ENCODE results near the gene RNF133. TPM values are rescaled to one million over a fixed set of nuclear protein-coding genes. Genes with fewer than 3 reads are reported as not detected.

RNF133 gene
- total and polyA plus RNA-seq, 5 donors from 2014 or later: not detected

DNA sequence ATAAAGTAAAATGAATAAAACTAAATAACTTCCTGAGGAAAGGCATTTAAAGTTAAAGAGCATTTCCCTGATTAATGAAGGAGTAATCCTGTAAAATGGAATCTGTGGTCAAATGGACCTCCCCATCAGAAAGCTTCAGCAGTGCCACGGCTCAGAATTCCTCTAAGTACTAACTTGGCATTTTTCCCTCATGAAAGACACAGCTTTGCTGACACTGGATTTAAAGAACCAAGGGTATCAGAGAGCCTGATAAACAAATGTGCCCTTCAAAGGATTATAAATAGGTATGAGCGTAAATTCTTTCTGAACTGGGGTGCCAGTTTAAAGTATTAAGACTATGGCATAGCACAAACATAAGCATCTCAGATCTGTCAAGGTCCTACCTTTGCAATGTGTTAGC, 28.0 kb upstream of the RNF133 start:
- no peaks in the 10 kb centered on the region for H3K27me3 Mint-ChIP-seq
- Histone ChIP-seq H3K36me3 (ENCODE audit: control insufficient read depth, insufficient read depth, low read length) (no peaks in the 10 kb centered on the region), H3K27me3 (ENCODE audit: control insufficient read depth, insufficient read depth, low read length) (no peaks in the 10 kb centered on the region), H3K9me3 (ENCODE audit: control insufficient read depth in 2 of 2, low read length in 2 of 2) (no peaks in the 10 kb centered on the region), H3K4me1 (ENCODE audit: control insufficient read depth, insufficient read depth, low read length, poor library complexity, severe bottlenecking) (no peaks in the 10 kb centered on the region), H3K27ac (ENCODE audit: insufficient read depth, low read length, poor library complexity, severe bottlenecking) (no peak overlapping the region), H3K4me3 (ENCODE audit: low read depth, low read length) (no peak overlapping the region)
- peaks cover 0 to 9% (median 3%) of the 10 kb centered on the region in 7 donors for H3K9me3 Mint-ChIP-seq
- no peak for ATAC-seq (ENCODE audit: low read depth in 2 of 2)
- no peaks in the 10 kb centered on the region for H3K4me1 Mint-ChIP-seq
- DNase-seq: no peak
- no peak overlapping the region for H3K27ac Mint-ChIP-seq
- H3K4me3 Mint-ChIP-seq: no peak overlapping the region
- H3K36me3 Mint-ChIP-seq: no peaks in the 10 kb centered on the region

DNA sequence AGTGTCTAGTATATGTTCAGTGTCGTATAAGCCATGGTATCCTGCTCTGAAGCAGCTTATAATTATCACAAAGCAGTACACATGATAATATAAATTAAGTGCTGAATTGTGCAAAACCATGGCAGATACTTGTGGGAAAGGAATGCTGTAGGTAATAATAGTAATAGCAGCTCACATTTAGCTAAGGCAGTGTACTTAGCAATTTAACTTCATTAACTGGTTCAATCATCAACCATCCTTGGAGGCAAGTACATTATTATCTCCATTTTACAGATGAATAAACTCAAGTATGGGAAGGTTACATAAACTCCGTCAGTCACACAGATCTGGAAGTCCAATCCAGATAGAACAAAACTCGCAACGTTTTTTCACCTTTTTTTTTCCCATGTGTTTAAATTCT, 25.4 kb upstream of the RNF133 start:
- H3K27me3 ChIP-seq (ENCODE audit: control insufficient read depth, insufficient read depth, low read length): no peaks in the 10 kb centered on the region
- H3K4me3 Mint-ChIP-seq: no peak overlapping the region
- H3K27ac ChIP-seq (ENCODE audit: insufficient read depth, low read length, poor library complexity, severe bottlenecking): no peak overlapping the region
- no peak overlapping the region for H3K27ac Mint-ChIP-seq
- H3K4me1 Mint-ChIP-seq: no peaks in the 10 kb centered on the region
- peaks cover 0 to 9% (median 4%) of the 10 kb centered on the region in 7 donors for H3K9me3 Mint-ChIP-seq
- no peaks in the 10 kb centered on the region for H3K36me3 Mint-ChIP-seq
- H3K36me3 ChIP-seq (ENCODE audit: control insufficient read depth, insufficient read depth, low read length): no peaks in the 10 kb centered on the region
- no peaks in the 10 kb centered on the region for H3K27me3 Mint-ChIP-seq
- H3K4me1 ChIP-seq (ENCODE audit: control insufficient read depth, insufficient read depth, low read length, poor library complexity, severe bottlenecking): no peaks in the 10 kb centered on the region
- no peaks in the 10 kb centered on the region for H3K9me3 ChIP-seq (ENCODE audit: control insufficient read depth in 2 of 2, low read length in 2 of 2)
- H3K4me3 ChIP-seq (ENCODE audit: low read depth, low read length): no peak overlapping the region
- no peak for DNase-seq
- ATAC-seq (ENCODE audit: low read depth in 2 of 2): no peak

DNA sequence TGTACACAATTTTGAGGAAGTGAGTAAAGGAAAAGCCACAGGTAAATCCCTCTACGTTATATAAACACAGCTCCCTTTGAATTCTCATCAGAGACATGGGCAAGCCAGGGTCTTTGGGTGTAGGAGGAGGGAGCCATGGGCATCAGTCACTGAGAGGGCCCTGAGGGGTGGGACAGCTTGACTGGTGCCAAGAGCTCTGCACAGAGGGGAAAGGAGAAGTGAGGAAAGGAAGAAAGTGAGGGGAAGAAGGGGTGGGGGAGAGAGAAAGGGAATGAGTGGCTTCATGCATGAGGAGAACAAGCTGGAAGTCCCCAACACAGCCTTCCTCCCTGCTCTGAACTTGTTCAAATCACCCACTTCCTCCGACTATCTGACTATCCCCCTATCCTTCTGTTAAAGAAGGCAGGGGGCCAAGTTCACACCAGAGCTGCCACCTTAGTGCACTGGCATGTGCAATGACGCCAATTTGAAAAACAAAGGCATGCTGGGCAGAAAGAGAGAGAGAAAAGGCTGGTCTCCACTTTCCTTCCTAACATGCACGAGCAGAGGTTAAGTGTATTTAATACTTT, 20.2 kb upstream of the RNF133 start:
- H3K9me3 ChIP-seq (ENCODE audit: control insufficient read depth in 2 of 2, low read length in 2 of 2): no peaks in the 10 kb centered on the region
- no peak overlapping the region for H3K4me3 ChIP-seq (ENCODE audit: low read depth, low read length)
- no peak for DNase-seq
- no peaks in the 10 kb centered on the region for H3K27me3 ChIP-seq (ENCODE audit: control insufficient read depth, insufficient read depth, low read length)
- H3K36me3 Mint-ChIP-seq: no peaks in the 10 kb centered on the region
- H3K27me3 Mint-ChIP-seq: no peaks in the 10 kb centered on the region
- no peaks in the 10 kb centered on the region for H3K4me1 ChIP-seq (ENCODE audit: control insufficient read depth, insufficient read depth, low read length, poor library complexity, severe bottlenecking)
- peaks cover 2 to 16% (median 5%) of the 10 kb centered on the region in 7 donors for H3K9me3 Mint-ChIP-seq
- H3K27ac Mint-ChIP-seq: no peak overlapping the region
- H3K27ac ChIP-seq (ENCODE audit: insufficient read depth, low read length, poor library complexity, severe bottlenecking): no peak overlapping the region
- H3K4me3 Mint-ChIP-seq: no peak overlapping the region
- H3K36me3 ChIP-seq (ENCODE audit: control insufficient read depth, insufficient read depth, low read length): no peaks in the 10 kb centered on the region
- ATAC-seq (ENCODE audit: low read depth in 2 of 2): no peak
- no peaks in the 10 kb centered on the region for H3K4me1 Mint-ChIP-seq

DNA sequence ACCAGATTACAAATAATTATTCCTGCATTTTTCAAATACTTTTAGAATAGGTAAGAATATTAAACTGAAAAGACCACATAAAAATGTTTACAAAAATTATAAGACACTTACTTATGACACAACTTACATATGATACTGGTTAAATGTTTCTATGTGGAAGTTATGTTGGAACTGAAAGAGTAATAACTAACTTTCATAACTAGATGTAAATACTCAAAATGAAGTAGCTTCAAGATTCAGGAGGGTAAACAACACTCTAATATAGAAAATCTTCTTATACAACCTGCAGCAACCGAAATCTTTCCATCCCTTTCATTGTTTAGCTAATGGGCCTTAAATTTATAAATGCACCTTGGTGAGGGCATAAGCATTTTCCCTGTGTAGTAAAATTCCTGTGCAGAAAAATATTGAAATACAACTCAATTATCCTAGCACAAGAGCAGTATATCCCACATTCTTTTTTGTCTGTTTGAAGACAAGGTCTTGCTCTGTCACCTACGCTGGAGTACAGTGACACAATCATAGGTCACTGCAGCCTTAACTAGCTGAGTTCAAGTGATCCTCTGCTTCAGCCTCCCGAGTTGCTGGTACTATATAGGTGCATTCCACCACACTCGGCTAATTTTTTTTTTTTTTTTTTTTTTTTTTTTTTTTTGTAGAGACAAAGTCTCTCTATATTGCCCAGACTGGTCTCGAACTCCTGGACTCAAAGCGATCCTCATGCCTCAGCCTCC, 18.6 kb upstream of the RNF133 start:
- no peak overlapping the region for H3K4me3 Mint-ChIP-seq
- no peaks in the 10 kb centered on the region for H3K27me3 Mint-ChIP-seq
- Histone ChIP-seq H3K36me3 (ENCODE audit: control insufficient read depth, insufficient read depth, low read length) (no peaks in the 10 kb centered on the region), H3K4me1 (ENCODE audit: control insufficient read depth, insufficient read depth, low read length, poor library complexity, severe bottlenecking) (no peaks in the 10 kb centered on the region), H3K9me3 (ENCODE audit: control insufficient read depth in 2 of 2, low read length in 2 of 2) (no peaks in the 10 kb centered on the region), H3K27ac (ENCODE audit: insufficient read depth, low read length, poor library complexity, severe bottlenecking) (no peak overlapping the region), H3K27me3 (ENCODE audit: control insufficient read depth, insufficient read depth, low read length) (no peaks in the 10 kb centered on the region), H3K4me3 (ENCODE audit: low read depth, low read length) (no peak overlapping the region)
- ATAC-seq (ENCODE audit: low read depth in 2 of 2) (no peak), DNase-seq (no peak)
- peaks cover 1 to 16% (median 8%) of the 10 kb centered on the region in 7 donors for H3K9me3 Mint-ChIP-seq
- no peaks in the 10 kb centered on the region for H3K36me3 Mint-ChIP-seq
- H3K27ac Mint-ChIP-seq: no peak overlapping the region
- no peaks in the 10 kb centered on the region for H3K4me1 Mint-ChIP-seq

GRCh38 chr7:122715183-122715582, 16.3 kb upstream of the RNF133 start:
- H3K9me3 ChIP-seq (ENCODE audit: control insufficient read depth in 2 of 2, low read length in 2 of 2): no peaks in the 10 kb centered on the region
- Mint-ChIP-seq H3K27me3 (no peaks in the 10 kb centered on the region), H3K9me3 (peaks cover 2 to 13% (median 8%) of the 10 kb centered on the region in 7 donors), H3K4me1 (no peaks in the 10 kb centered on the region), H3K4me3 (no peak overlapping the region), H3K27ac (no peak overlapping the region), H3K36me3 (no peaks in the 10 kb centered on the region)
- H3K36me3 ChIP-seq (ENCODE audit: control insufficient read depth, insufficient read depth, low read length): no peaks in the 10 kb centered on the region
- no peak for DNase-seq
- H3K27me3 ChIP-seq (ENCODE audit: control insufficient read depth, insufficient read depth, low read length): no peaks in the 10 kb centered on the region
- ATAC-seq (ENCODE audit: low read depth in 2 of 2): no peak
- H3K4me3 ChIP-seq (ENCODE audit: low read depth, low read length): no peak overlapping the region
- H3K27ac ChIP-seq (ENCODE audit: insufficient read depth, low read length, poor library complexity, severe bottlenecking): no peak overlapping the region
- H3K4me1 ChIP-seq (ENCODE audit: control insufficient read depth, insufficient read depth, low read length, poor library complexity, severe bottlenecking): no peaks in the 10 kb centered on the region

DNA sequence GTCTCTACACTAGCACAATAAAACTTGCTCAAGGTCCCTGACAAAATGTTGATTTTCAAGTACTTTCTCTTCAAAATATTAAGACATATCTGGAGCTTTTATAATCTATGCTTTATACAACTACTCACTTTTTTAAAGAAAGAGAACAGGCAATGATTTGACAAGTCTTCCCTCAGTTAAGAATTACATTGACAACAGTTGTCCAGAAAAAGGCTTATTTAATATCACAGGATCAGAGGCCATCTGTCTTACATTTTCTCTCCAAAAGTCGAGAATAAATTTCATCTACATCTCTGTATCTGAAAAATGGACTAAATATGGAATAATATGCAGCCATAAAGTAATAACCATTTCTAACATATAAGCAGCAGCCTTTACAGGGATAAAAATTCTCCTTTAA, 12.0 kb upstream of the RNF133 start:
- Mint-ChIP-seq H3K4me3 (no peak overlapping the region), H3K36me3 (no peaks in the 10 kb centered on the region), H3K4me1 (no peaks in the 10 kb centered on the region), H3K27ac (no peak overlapping the region), H3K9me3 (peaks cover 0 to 17% (median 6%) of the 10 kb centered on the region in 7 donors), H3K27me3 (no peaks in the 10 kb centered on the region)
- ATAC-seq (ENCODE audit: low read depth in 2 of 2): no peak
- no peaks in the 10 kb centered on the region for H3K4me1 ChIP-seq (ENCODE audit: control insufficient read depth, insufficient read depth, low read length, poor library complexity, severe bottlenecking)
- H3K27ac ChIP-seq (ENCODE audit: insufficient read depth, low read length, poor library complexity, severe bottlenecking): no peak overlapping the region
- no peaks in the 10 kb centered on the region for H3K36me3 ChIP-seq (ENCODE audit: control insufficient read depth, insufficient read depth, low read length)
- no peaks in the 10 kb centered on the region for H3K9me3 ChIP-seq (ENCODE audit: control insufficient read depth in 2 of 2, low read length in 2 of 2)
- DNase-seq: no peak
- H3K27me3 ChIP-seq (ENCODE audit: control insufficient read depth, insufficient read depth, low read length): no peaks in the 10 kb centered on the region
- no peak overlapping the region for H3K4me3 ChIP-seq (ENCODE audit: low read depth, low read length)

DNA sequence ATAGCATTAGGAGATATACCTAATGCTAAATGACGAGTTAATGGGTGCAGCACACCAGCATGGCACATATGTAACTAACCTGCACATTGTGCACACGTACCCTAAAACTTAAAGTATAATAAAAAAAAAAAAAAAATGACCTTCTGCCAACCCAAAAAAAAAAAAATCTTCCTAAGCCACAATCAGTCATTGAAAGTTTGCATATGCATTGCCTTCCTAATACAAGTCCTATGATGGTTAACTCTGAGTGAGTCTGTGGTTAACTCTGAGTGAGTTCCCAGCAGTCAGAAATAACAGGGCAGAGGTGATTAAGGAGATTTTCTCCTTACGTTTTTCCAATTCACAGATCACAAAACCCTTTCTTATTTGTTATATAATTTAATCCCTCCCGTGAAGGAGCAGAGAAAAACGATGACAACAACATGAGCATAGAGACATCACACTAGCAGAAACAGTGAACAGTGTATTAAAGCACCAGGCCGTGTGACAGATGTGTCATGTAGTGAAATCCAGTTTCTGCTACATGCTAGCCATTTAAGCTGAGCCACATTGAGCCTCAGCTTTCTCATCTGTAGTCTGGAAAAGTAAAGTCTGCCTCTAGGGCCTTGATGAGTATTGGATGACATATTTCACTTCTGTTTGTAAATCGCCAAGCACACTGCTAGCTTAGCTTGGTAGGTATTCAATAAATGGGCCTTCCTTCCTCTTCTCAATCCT, 11.2 kb upstream of the RNF133 start:
- Histone ChIP-seq H3K27ac (ENCODE audit: insufficient read depth, low read length, poor library complexity, severe bottlenecking) (no peak overlapping the region), H3K4me1 (ENCODE audit: control insufficient read depth, insufficient read depth, low read length, poor library complexity, severe bottlenecking) (no peaks in the 10 kb centered on the region), H3K36me3 (ENCODE audit: control insufficient read depth, insufficient read depth, low read length) (no peaks in the 10 kb centered on the region), H3K9me3 (ENCODE audit: control insufficient read depth in 2 of 2, low read length in 2 of 2) (no peaks in the 10 kb centered on the region), H3K4me3 (ENCODE audit: low read depth, low read length) (no peak overlapping the region), H3K27me3 (ENCODE audit: control insufficient read depth, insufficient read depth, low read length) (no peaks in the 10 kb centered on the region)
- peaks cover 0 to 17% (median 6%) of the 10 kb centered on the region in 7 donors for H3K9me3 Mint-ChIP-seq
- H3K27ac Mint-ChIP-seq: no peak overlapping the region
- no peaks in the 10 kb centered on the region for H3K4me1 Mint-ChIP-seq
- no peaks in the 10 kb centered on the region for H3K36me3 Mint-ChIP-seq
- no peak overlapping the region for H3K4me3 Mint-ChIP-seq
- ATAC-seq (ENCODE audit: low read depth in 2 of 2) (no peak), DNase-seq (no peak)
- H3K27me3 Mint-ChIP-seq: no peaks in the 10 kb centered on the region
